GM12872 (cell line): ENCODE measurements around the gene ARSB.

Experiments
- CTCF ChIP-seq: IDR thresholded peaks from 3 replicates; pipeline ENCODE4 v1.5.1; 2011; ENCODE audit warnings: low read depth, mild to moderate bottlenecking, low read length, moderate library complexity; ENCODE audit not compliant: insufficient read depth

ARSB gene

DNA sequence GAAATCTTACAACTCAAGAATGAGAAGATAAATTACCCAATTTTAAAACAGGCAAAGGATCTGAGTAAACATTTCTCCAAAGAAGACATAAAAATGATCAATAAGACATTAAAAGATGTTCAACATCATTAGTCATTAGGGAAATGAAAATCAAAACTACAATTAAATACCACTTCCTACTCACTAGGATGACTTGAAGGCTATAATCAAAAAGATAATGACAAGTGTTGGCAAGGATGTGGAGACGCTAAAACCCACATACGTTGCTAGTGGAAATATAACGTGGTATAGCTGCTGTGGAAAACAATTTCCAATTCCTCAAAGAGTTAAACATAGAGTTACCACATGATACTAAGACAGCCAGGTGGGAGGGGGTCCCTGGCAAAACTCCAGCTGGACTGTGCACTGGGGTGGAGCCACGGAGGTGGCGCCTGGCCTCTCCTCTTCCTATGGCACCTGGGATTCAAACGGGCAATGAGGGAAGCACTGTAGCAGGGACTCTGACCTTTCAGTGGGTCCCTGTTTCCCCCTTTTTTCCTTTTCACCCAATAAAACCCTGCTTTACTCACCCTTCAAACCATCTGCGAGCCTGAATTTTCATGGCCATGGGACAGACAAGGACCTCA, 5.9 kb downstream of the ARSB start:
- no peak for TF ChIP-seq CTCF

GRCh38 chr5:78975035-78975434, 10.1 kb downstream of the ARSB start:
- TF ChIP-seq CTCF = no peak

- TF ChIP-seq CTCF = no peak
These were observed 10.5 kb downstream of the ARSB start for GRCh38 chr5:78974601-78975000.

DNA sequence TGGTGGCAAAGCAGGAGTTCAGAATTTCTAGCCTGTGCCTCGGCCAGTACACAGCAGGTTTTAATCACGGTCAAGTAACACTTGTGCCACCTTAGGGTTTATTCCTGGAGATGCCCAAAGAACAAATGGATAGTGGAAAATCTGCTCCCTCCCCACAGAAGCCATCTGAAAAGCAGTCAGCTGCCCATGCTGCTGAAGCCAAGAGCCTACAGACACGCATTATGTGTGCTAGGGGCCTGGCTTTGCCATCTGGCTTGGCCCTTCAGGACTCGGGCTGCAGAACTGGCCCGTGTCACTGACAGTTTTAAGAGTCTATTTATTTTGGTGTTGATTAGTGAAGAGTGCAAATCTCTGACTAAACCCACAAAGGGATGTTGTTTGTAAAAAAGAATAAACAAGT, 11.1 kb downstream of the ARSB start:
- TF ChIP-seq CTCF = no peak

- TF ChIP-seq CTCF = no peak
These were observed 12.3 kb downstream of the ARSB start for GRCh38 chr5:78972654-78973428.

- TF ChIP-seq CTCF = no peak
These were observed 13.1 kb downstream of the ARSB start for GRCh38 chr5:78971998-78972397.

- no peak for TF ChIP-seq CTCF
These were observed 16.3 kb downstream of the ARSB start for GRCh38 chr5:78968781-78969180.
